NAMALWA (cell line): ENCODE results near the gene GBA3.

Experiments
- DNase-seq: peaks from one replicate; pipeline ENCODE4 v3.0.0-alpha.2; 2015; ENCODE audit warnings: low spot score

The GBA3 gene

GRCh38 chr4:22695917-22696316, 3.2 kb downstream of the GBA3 start:
- no peak for DNase-seq

- DNase-seq = no peak
Observed at GRCh38 chr4:22703912-22704311, 11.2 kb downstream of the GBA3 start.

DNA sequence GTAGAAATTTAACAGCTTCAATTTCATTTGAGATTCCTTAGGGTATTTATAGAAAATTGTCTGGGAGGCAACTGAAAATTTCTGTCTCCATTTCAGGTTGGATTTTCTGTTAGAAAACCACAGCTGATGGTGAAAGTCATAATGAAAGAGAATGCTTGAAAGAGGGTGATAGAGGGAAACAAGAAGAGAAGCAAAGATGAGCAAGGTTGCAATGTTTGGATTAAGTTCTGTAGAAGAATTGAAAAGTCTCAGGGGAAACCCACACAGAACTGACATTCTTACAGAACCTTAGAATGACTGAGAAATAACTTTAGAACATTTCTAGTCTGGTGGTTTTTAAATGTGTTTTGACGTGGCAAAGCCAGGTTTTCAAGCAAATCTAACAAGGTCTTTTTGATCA, 14.7 kb downstream of the GBA3 start:
- no peak for DNase-seq

DNA sequence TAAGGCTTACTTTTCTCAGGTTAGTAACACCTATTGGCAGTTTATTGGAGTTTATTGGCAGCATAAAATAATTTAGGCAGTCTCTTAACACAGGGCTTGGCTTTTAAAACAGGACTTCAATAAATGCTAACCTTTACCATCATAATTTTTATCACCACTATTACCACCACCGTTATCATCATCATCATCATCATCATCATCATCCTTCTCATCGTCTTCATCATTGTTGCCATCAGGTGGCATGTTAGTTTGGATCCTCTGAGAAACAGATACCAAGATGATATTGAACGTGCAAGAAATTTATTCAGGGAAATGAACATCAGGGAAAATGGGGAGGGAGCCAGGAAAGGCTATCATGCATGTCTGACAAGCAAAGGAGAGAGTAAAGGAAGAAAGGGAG, 16.2 kb downstream of the GBA3 start:
- DNase-seq = no peak

DNA sequence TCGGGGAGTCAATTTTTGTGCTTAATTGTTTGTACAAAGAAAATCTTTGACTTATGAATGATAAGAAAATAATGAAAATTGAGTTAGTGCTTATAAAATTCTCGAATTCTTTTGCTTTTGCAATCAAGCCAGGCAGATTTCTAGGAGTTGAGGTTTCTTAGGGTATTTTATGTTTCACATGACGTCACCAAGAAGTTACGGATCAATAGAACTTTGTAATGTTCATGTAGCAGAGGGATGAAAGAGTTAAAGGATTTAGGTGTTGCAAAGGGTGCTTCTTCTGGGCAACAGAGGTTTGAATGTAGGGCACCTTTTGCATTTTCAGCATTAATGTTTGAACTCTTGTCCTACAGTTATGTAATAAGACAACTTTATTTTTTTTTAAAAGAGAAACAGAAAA, 19.4 kb downstream of the GBA3 start:
- no peak for DNase-seq

DNA sequence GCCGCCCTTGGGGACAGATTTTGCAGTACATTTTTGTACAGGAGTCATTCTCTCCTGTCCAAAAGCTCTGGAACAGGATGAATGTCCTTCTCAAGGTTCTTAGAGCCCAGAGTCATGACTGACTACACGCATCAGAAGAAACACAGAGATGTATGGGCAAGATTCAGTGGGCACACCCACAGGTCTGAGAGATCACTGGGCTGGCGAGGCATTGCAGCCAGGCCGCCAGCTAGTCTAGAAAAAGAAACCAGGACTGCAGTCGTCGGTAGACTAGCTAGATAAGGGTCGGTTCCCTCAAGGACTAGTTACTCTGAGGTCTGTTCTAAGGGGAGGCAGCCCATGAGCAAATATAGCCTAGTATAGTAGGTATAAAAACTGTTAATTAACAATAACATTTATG, 19.8 kb downstream of the GBA3 start:
- no peak for DNase-seq

DNA sequence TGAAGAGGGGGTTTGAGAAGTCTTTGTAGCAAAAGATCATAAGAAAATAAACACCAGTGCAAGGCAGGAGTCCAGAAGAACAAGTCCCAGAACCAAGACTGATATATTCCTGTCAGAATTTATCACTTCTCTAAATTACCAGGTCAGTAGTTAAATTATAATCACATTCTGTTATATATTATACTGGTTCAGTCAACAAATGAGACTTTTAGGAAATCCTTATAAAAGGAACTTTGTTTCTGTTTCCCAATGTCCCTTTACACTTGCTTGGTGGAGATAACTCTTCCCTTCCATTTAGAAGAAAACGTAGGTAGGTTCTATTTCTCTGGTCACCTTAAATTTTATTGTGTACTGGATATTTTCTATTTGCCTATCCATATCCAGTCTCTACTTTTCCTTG, 21.1 kb downstream of the GBA3 start:
- no peak for DNase-seq

DNA sequence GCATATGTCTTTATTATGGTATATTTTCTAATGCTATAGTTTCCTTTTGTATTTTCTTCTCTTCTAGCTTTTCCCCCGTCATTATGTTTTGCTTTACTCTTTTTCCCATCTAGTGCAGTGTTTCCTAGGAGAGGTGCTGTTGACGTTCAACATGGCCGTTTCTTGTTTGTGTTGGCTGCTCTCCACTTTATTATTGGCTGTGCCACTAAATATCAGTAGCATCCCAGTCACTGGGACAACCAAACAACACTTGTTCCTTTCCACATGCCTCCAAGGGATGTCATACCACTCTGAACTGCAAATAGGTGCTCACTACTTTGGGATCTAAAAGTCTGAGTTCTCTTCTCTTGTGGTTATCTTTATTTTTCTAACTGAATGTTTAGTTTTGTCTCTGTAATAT, 26.5 kb downstream of the GBA3 start:
- DNase-seq = no peak

DNA sequence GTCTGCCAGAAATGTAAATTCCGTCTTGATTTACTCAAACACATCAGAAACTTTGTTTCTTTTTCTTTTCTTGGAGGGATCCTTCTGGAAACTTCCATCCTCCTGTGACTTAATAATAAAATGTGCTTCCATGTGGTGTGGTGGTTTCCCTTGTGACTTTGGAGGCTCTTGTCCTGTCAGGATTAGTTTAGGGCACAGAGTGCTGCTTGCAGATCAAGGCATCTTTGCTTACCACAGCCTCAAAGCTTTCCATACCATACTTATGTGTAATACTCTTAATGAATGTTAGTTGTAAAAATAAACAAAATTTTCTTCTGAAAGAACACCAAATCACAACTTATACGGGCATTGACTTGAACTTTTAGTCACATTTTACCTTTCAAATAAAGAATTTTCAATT, 27.4 kb downstream of the GBA3 start:
- no peak for DNase-seq

- no peak for DNase-seq
Observed at GRCh38 chr4:22721204-22721603, 28.5 kb downstream of the GBA3 start.

DNA sequence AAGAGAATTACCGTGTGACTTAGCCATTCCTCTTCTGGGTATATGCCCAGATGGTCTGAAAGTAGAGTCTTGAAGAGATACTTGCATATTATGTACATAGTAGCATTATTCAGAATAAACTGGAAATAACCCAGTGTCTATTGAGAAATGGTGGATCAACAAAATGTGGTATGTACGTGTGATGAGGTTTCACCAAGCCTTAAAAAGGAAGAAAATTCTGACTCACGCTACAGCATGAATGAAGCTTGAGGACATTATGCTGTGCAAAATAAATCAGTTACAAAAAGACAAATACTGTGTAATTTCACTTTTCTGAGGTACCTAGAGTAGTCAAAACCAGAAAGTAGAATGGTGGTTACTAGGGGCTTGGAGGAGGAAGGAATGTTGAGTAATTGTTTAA, 37.3 kb downstream of the GBA3 start:
- no peak for DNase-seq

GRCh38 chr4:22733816-22734215, 41.1 kb downstream of the GBA3 start:
- DNase-seq = no peak

DNA sequence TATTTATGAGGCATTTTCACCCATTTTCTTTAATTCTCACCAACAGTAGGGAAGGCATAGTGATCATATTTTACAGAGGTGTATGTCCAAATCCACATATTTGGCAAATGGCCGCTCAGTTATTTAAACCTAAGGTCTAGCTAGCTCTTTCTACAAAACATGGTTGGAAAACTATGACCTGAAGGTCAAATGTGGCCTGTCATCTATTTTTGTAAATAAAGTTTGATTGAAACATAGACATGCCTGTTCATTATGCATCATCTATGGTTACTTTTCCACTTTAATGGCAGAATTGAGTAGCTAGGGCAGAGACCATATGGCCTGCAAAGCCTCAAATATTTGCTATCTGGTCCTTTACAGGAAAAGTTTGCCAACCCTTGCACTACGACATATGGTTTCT, 44.2 kb downstream of the GBA3 start:
- no peak for DNase-seq

GRCh38 chr4:22739968-22740367, 47.2 kb downstream of the GBA3 start:
- DNase-seq = no peak

DNA sequence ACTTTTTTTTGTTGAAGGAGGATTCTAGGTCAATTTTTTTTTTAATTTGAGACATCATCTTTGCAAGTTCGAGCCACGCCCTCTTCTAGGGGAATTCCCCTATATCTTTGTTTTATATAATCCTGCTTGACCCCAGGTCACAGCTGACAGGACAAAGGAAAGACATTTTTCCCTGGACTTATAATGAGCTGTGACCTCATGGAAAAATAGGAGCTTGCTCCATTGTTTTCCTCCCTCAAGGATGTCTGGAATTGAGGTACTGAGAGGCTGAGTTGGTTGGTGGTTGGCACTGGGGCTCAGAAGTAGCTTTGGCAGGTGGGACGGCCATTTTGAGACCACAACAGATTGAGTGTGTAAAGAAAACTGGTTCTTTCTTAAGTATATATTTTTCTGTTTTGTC, 49.0 kb downstream of the GBA3 start:
- no peak for DNase-seq

- no peak for DNase-seq
Observed at GRCh38 chr4:22743290-22743689, 50.6 kb downstream of the GBA3 start.

DNA sequence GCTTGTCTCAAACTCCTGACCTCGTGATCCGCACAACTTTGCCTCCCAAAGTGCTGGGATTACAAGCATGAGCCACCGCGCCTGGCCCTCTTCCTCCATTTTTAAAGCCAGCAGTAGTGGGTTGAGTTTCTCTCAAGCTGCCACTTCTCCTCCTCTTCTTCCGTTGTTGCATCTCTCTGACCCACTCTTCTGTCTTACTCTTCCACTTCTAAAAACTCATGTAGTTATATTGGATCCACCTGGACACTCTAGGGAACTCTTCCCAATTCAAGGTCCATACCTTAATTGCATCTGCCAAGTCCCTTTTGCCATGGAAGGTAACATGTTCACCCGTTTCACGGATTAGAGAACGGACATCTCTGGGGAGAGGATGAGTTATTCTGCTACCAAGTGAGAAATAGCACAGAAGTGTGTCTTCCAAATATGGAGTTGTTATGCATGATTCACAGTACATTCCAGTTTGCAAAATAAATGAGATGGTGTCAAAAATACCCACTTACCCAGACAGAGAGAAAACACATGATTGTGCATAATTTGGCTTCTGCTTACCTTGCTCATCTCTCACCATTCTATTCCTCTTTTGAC, 51.8 kb downstream of the GBA3 start:
- no peak for DNase-seq

GRCh38 chr4:22745234-22745633, 52.5 kb downstream of the GBA3 start:
- no peak for DNase-seq

GRCh38 chr4:22754116-22754515, 61.4 kb downstream of the GBA3 start:
- DNase-seq = no peak

DNA sequence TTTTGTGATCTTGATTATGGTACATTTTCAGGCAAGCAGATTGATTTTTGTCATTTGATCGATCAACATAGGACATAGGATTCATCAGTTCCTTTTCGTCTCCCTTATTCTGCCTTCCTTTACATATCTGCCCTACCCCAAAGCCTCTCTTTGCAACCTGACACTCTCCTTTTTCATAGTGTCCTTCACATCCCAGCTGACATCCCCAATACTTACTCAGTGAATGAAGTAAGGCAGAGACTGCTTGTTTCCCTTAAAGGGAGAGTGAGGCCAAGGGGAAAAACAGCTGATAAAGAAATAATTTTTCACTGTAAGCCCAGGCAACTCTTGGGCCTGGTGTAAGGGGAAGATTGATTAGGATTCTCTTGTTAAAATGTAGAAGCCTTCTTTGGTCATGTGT, 69.8 kb downstream of the GBA3 start:
- DNase-seq = no peak

GRCh38 chr4:22764183-22764582, 71.4 kb downstream of the GBA3 start:
- DNase-seq = no peak

DNA sequence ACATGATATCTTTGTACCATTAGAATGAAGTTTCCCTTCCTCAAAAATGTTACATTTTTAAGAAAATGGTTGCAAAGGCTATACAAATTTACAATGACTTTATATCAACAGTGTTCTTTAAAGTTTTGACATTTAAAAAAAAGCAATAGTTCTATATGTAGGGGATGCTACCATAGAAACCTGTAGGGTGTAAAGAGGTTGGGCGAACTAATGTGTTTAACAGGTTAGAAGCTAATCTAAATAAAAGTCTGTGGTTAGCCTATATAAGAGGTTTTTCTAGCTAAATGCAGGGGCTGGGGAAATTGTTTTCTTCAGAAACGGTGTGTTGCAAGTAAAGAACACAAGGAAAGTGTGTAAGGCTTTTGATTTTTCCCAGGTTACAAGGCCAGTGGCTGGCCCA, 73.3 kb downstream of the GBA3 start:
- DNase-seq = no peak

- no peak for DNase-seq
Observed at GRCh38 chr4:22778547-22779163, 85.9 kb downstream of the GBA3 start.

- no peak for DNase-seq
Observed at GRCh38 chr4:22780317-22780716, 87.6 kb downstream of the GBA3 start.

DNA sequence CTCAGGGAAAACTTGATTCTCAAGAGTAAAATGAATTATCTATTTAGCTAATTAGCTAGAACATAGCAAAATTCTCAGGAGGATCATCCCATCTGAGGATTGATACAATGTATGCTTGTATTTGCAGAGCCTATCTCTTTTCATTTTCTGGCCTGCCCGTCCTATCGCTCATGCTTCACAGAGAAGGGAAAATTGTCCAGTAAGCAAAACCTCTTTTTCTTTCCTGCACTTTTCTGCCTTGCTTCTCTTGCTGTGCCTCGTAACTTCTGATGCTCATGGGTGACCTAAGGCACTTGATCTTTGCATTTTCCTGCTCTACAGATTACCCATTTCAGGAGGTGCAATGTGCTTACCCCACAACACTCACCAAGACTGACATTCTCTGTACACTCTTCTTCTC, 88.1 kb downstream of the GBA3 start:
- DNase-seq = no peak
